HCT116 (cell line): Measurements from ENCODE around the gene OR2T1. TPM values are rescaled to one million over a fixed set of nuclear protein-coding genes. Genes with fewer than 3 reads are reported as not detected.
"Not testable (repeated sequence)": the region's sequence is repeated elsewhere in the genome, so short reads cannot be mapped to it uniquely, and the experiment has no call there.

ENCODE experiments used
- ATAC-seq: fragments of 200-7000 bp; cut with Tn5 transposase; 2 replicates; pipeline ENCODE4 v1.9.1; 2020; ENCODE audit warnings: mild to moderate bottlenecking, moderate library complexity
- BruUV-seq: library from RNA; stranded (reverse); fragments of 400-500 nt; replicated peaks from 2 replicates; lab custom pipeline; 2021; lab: Mats Ljungman, UMichigan
- CTCF ChIA-PET: fragments of 300-600 bp; sonication (Branson Sonifier 250); formaldehyde crosslinking; loops from one replicate; lab custom pipeline; 2021; ENCODE audit warnings: antibody characterized with exemption; lab: Charles Lee
- POLR2A ChIA-PET: fragments of 300-600, 350-600 bp; sonication (Branson Sonifier 250); formaldehyde crosslinking; loops from one replicate; lab custom pipeline; 2021; ENCODE audit warnings: antibody characterized with exemption; lab: Charles Lee
- RAD21 ChIA-PET, 2 experiments: fragments of 300-600 bp; sonication (Branson Sonifier 250); formaldehyde crosslinking; loops; one replicate each; lab custom pipeline; 2023; ENCODE audit warnings: low total read pairs in 2 of 2; ENCODE audit not compliant: uncharacterized antibody in 2 of 2, unreplicated experiment in 2 of 2, low non-redundant PET in 1 of 2; lab: Charles Lee
- DNase-seq: peaks from one replicate; pipeline ENCODE4 v3.0.0-alpha.2; 2010; ENCODE audit warnings: low read depth, low spot score
- H2AFZ ChIP-seq: fragments of 200-600 bp; shearing (Covaris generic), sonication (generic); 2 replicates; pipeline ENCODE4 v1.6.1; 2017; ENCODE audit warnings: low read depth, mixed run types, mixed read lengths, antibody characterized with exemption, low read length; ENCODE audit not compliant: poor library complexity, severe bottlenecking
- H3K27ac ChIP-seq: 2 replicates; pipeline ENCODE4 v1.5.1; 2012; ENCODE audit warnings: low read depth, low read length
- H3K27me3 ChIP-seq: fragments of 200-600 bp; sonication (generic); 2 replicates; pipeline ENCODE4 v1.6.1; 2016; ENCODE audit warnings: mixed run types, low read length, mixed read lengths; ENCODE audit not compliant: insufficient read depth
- H3K36me3 ChIP-seq, 2 experiments: fragments of 200-500 bp in 1 of 2; fragments of 200-600 bp in 1 of 2; sonication (Bioruptor generic) in 1 of 2; sonication (generic) in 1 of 2; 2 replicates each; pipeline versions ENCODE4 v1.5.1 to v1.6.1; 2014 to 2016; ENCODE audit warnings: low read length in 2 of 2, inconsistent platforms in 1 of 2, mixed read lengths in 1 of 2, mixed run types in 1 of 2; ENCODE audit not compliant: insufficient read depth in 2 of 2, control insufficient read depth in 1 of 2
- H3K4me1 ChIP-seq, 2 experiments: fragments of 200-600 bp in 1 of 2; sonication (generic) in 1 of 2; 2 replicates each; pipeline versions ENCODE4 v1.5.1 to v1.6.1; 2012 to 2017; ENCODE audit warnings: low read length in 2 of 2, inconsistent platforms in 1 of 2, mild to moderate bottlenecking in 1 of 2, mixed read lengths in 1 of 2, mixed run types in 1 of 2, moderate library complexity in 1 of 2; ENCODE audit not compliant: insufficient read depth in 2 of 2, control insufficient read depth in 1 of 2
- H3K4me2 ChIP-seq: fragments of 200-600 bp; sonication (generic); 2 replicates; pipeline ENCODE4 v1.6.1; 2017; ENCODE audit warnings: mixed run types, low read length, mixed read lengths
- H3K4me3 ChIP-seq, 2 experiments: fragments of 200-600 bp in 1 of 2; sonication (generic) in 1 of 2; replicated peaks in 1 of 2; 2 replicates each; pipeline ENCODE4 v1.5.1; 2011 to 2016; ENCODE audit warnings: low read length in 2 of 2, control low read depth in 1 of 2, low read depth in 1 of 2, mild to moderate bottlenecking in 1 of 2, mixed read lengths in 1 of 2, mixed run types in 1 of 2
- H3K79me2 ChIP-seq: fragments of 200-600 bp; sonication (generic); 2 replicates; pipeline ENCODE4 v1.6.1; 2017; ENCODE audit warnings: mild to moderate bottlenecking, mixed run types, low read length, moderate library complexity, mixed read lengths; ENCODE audit not compliant: insufficient read depth
- H3K9ac ChIP-seq: fragments of 200-600 bp; sonication (generic); 2 replicates; pipeline ENCODE4 v1.6.1; 2016; ENCODE audit warnings: low read length, mixed read lengths
- H3K9me2 ChIP-seq: fragments of 200-600 bp; sonication (generic), shearing (Covaris generic); 2 replicates; pipeline ENCODE4 v1.6.1; 2017; ENCODE audit warnings: mixed run types, mild to moderate bottlenecking, moderate library complexity; ENCODE audit not compliant: insufficient read depth
- H3K9me3 ChIP-seq, 2 experiments: fragments of 200-500 bp in 1 of 2; fragments of 200-600 bp in 1 of 2; sonication (Bioruptor generic) in 1 of 2; sonication (generic) in 1 of 2; 2 replicates each; pipeline ENCODE4 v1.6.1; 2014 to 2017; ENCODE audit warnings: low read length in 2 of 2, mixed read lengths in 2 of 2, inconsistent platforms in 1 of 2, low read depth in 1 of 2, mild to moderate bottlenecking in 1 of 2, mixed run types in 1 of 2, moderate library complexity in 1 of 2; ENCODE audit not compliant: control insufficient read depth in 1 of 2, insufficient read depth in 1 of 2
- H4K20me1 ChIP-seq: fragments of 200-600 bp; sonication (generic), shearing (Covaris generic); 2 replicates; pipeline ENCODE4 v1.6.1; 2017; ENCODE audit warnings: mixed run types, mild to moderate bottlenecking, moderate library complexity; ENCODE audit not compliant: insufficient read depth
- intact Hi-C: fragments of 100-400 bp; cut with micrococcal nuclease; formaldehyde crosslinking; loops from 2 replicates; pipeline ENCODE4 v1.10.0; 2022
- total RNA-seq: library from RNA; stranded (reverse); gene quantifications from one replicate; pipeline ENCODE4 v1.2.1, GENCODE V29; 2021; ENCODE audit not compliant: unreplicated experiment

Gene OR2T1
- total RNA-seq, 1 experiment from 2014 or later, result not detected

- CTCF ChIA-PET, ATAC-seq, H3K36me3 ChIP-seq: not testable (repeated sequence)
Measured at GRCh38 chr1:248436303-248436702, 33.5 kb downstream of the OR2T1 start.

GRCh38 chr1:248438668-248439067 is 35.8 kb downstream of the OR2T1 start:
- RAD21 ChIA-PET, H3K27me3 ChIP-seq, H3K36me3 ChIP-seq, H3K4me2 ChIP-seq, H4K20me1 ChIP-seq, H2AFZ ChIP-seq, DNase-seq, ATAC-seq, H3K9ac ChIP-seq, intact Hi-C loops, H3K27ac ChIP-seq, H3K79me2 ChIP-seq, H3K4me1 ChIP-seq, BruUV-seq, POLR2A ChIA-PET, H3K9me3 ChIP-seq, CTCF ChIA-PET, H3K4me3 ChIP-seq, H3K9me2 ChIP-seq: not testable (repeated sequence)

More at GRCh38 chr1:248436303-248436702, 33.5 kb downstream of the OR2T1 start:
- H3K27me3 ChIP-seq, DNase-seq, H3K27ac ChIP-seq, H4K20me1 ChIP-seq, H3K9me3 ChIP-seq, H3K4me2 ChIP-seq, H3K79me2 ChIP-seq, POLR2A ChIA-PET, BruUV-seq, H3K4me3 ChIP-seq, H2AFZ ChIP-seq, RAD21 ChIA-PET, H3K9ac ChIP-seq, H3K9me2 ChIP-seq, intact Hi-C loops, H3K4me1 ChIP-seq: not testable (repeated sequence)

GRCh38 chr1:248439283-248439682 is 36.4 kb downstream of the OR2T1 start:
- H3K4me2 ChIP-seq, CTCF ChIA-PET, H3K27ac ChIP-seq, H3K4me1 ChIP-seq, POLR2A ChIA-PET, ATAC-seq, BruUV-seq, H3K9ac ChIP-seq, H3K79me2 ChIP-seq, H3K9me2 ChIP-seq, intact Hi-C loops, DNase-seq, H3K36me3 ChIP-seq, H3K27me3 ChIP-seq, H2AFZ ChIP-seq, RAD21 ChIA-PET, H3K4me3 ChIP-seq, H4K20me1 ChIP-seq, H3K9me3 ChIP-seq: not testable (repeated sequence)

- intact Hi-C loops, H3K79me2 ChIP-seq, H3K9me2 ChIP-seq, H3K4me2 ChIP-seq, H3K9me3 ChIP-seq, H3K9ac ChIP-seq, H3K36me3 ChIP-seq, H4K20me1 ChIP-seq, CTCF ChIA-PET, BruUV-seq, DNase-seq, POLR2A ChIA-PET, H3K4me3 ChIP-seq, H3K27me3 ChIP-seq, H3K27ac ChIP-seq, H3K4me1 ChIP-seq, H2AFZ ChIP-seq, ATAC-seq, RAD21 ChIA-PET: not testable (repeated sequence)
Measured at GRCh38 chr1:248442500-248443277, 39.8 kb downstream of the OR2T1 start.
